Right atrium auricular region (tissue), 2 donors: ENCODE data around the gene CDH13. TPM values are rescaled to one million over a fixed set of nuclear protein-coding genes. Genes with fewer than 3 reads are reported as not detected.

Source experiments
- DNase-seq: peaks from one replicate; pipeline ENCODE4 v3.0.0-alpha.2; 2019; ENCODE audit warnings: low spot score
- H3K27ac ChIP-seq, 2 donors: fragments of 200-600 bp; sonication (generic); 1 replicate in 1 of 2; 2 replicates in 1 of 2; pipeline ENCODE4 v1.5.1; 2016 to 2019
- H3K27me3 ChIP-seq, 2 donors: fragments of 200-600 bp; sonication (generic); one replicate each; pipeline versions ENCODE4 v1.5.1 to v1.6.0; 2017 to 2019
- H3K36me3 ChIP-seq: fragments of 200-600 bp; sonication (generic); one replicate; pipeline ENCODE4 v1.5.1; 2016
- H3K4me1 ChIP-seq, 2 donors: fragments of 200-600 bp; sonication (generic); one replicate each; pipeline versions ENCODE4 v1.5.1 to v1.6.0; 2017 to 2019
- H3K4me3 ChIP-seq, 2 donors: fragments of 200-600 bp; sonication (generic); 1 replicate in 1 of 2; 2 replicates in 1 of 2; pipeline ENCODE4 v1.5.1; 2017 to 2019; ENCODE audit warnings: mild to moderate bottlenecking in 1 of 2, moderate library complexity in 1 of 2
- H3K9me3 ChIP-seq, 2 donors: fragments of 200-600 bp; sonication (generic); one replicate each; pipeline ENCODE4 v1.5.1; 2019
- CTCF ChIP-seq, 2 donors: fragments of 200-600 bp; sonication (generic); IDR thresholded peaks; one replicate each; pipeline ENCODE4 v1.5.1; 2019; ENCODE audit warnings: antibody characterized with exemption in 2 of 2
- total RNA-seq, 2 donors: library from RNA; depleted of rRNA; stranded (reverse); fragments of >200 nt; gene quantifications; one replicate each; pipeline ENCODE4 v1.1.0, GENCODE V29; 2016

Gene CDH13
- total RNA-seq, 2 donors from 2014 or later = 75.4 to 85.9 TPM

- Histone ChIP-seq H3K4me3 (no peak overlapping the region), H3K27me3 (no peaks in the 10 kb centered on the region), H3K4me1 (peaks cover 0 to 7% of the 10 kb centered on the region in 2 donors), H3K9me3 (no peaks in the 10 kb centered on the region), H3K36me3 (no peaks in the 10 kb centered on the region), H3K27ac (no peak overlapping the region)
- no peak for TF ChIP-seq CTCF (IDR thresholded peaks at IDR 0.05)
- DNase-seq = no peak
Observed at GRCh38 chr16:83312015-83312717, 685.4 kb downstream of the CDH13 start.

- H3K36me3 ChIP-seq = no peaks in the 10 kb centered on the region
- H3K4me1 ChIP-seq = peaks cover 0 to 7% of the 10 kb centered on the region in 2 donors
- H3K27me3 ChIP-seq = no peaks in the 10 kb centered on the region
- H3K4me3 ChIP-seq = no peak overlapping the region
- TF ChIP-seq CTCF (IDR thresholded peaks at IDR 0.05) = no peak
- no peak for DNase-seq
- H3K27ac ChIP-seq = no peak overlapping the region
- no peaks in the 10 kb centered on the region for H3K9me3 ChIP-seq
Observed at GRCh38 chr16:83312718-83313245, 686.0 kb downstream of the CDH13 start.

DNA sequence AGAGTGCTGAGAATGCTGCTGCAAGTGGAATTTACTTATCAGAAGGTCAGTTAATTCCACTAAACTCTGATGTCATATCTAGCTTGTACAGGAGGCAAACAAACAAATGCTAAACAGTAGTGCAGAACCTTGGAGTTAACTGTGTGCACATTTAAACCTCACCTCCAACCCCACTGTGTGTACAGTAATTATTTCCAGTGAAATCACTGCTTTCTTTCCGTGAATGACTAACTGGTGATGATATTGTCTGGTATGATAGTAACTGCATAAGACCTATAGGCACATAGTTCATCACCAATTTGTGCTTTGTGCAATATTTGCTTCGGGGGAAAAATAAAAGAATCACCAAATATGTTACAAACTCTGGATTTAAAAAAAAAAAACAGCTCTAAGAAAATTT is 688.5 kb downstream of the CDH13 start:
- no peak overlapping the region for H3K27ac ChIP-seq
- H3K36me3 ChIP-seq = no peaks in the 10 kb centered on the region
- no peak for TF ChIP-seq CTCF (IDR thresholded peaks at IDR 0.05)
- no peak for DNase-seq
- no peak overlapping the region for H3K4me3 ChIP-seq
- H3K9me3 ChIP-seq = no peaks in the 10 kb centered on the region
- no peaks in the 10 kb centered on the region for H3K27me3 ChIP-seq
- H3K4me1 ChIP-seq = peaks cover 0 to 7% of the 10 kb centered on the region in 2 donors

GRCh38 chr16:83316458-83316857 is 689.7 kb downstream of the CDH13 start:
- no peaks in the 10 kb centered on the region for H3K9me3 ChIP-seq
- no peak for DNase-seq
- no peak overlapping the region for H3K4me3 ChIP-seq
- no peaks in the 10 kb centered on the region for H3K36me3 ChIP-seq
- H3K27ac ChIP-seq = no peak overlapping the region
- H3K4me1 ChIP-seq = peaks cover 0 to 7% of the 10 kb centered on the region in 2 donors
- TF ChIP-seq CTCF (IDR thresholded peaks at IDR 0.05) = no peak
- H3K27me3 ChIP-seq = no peaks in the 10 kb centered on the region

DNA sequence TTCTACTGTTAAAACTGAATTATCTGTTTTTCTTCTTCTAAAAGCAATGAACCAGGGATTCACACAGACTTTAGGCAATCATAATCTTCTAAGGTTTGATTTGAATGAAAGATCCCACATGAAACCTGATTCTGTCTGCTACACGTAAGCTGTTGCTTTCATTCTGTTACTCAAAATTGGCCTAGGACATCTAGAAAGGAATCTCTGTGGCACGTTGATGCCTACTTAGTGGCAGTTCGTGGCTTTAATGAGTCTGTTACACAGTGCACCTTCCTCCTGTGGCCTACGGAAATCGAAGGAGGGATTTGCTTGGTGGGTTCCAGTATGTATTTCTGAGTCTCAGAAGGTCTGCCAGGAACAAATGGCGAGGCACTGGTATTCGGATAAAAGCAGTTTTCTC is 691.6 kb downstream of the CDH13 start:
- H3K27ac ChIP-seq = no peak overlapping the region
- no peaks in the 10 kb centered on the region for H3K36me3 ChIP-seq
- TF ChIP-seq CTCF (IDR thresholded peaks at IDR 0.05) = no peak
- no peak overlapping the region for H3K4me3 ChIP-seq
- H3K27me3 ChIP-seq = no peaks in the 10 kb centered on the region
- DNase-seq = no peak
- H3K9me3 ChIP-seq = no peaks in the 10 kb centered on the region
- H3K4me1 ChIP-seq = no peaks in the 10 kb centered on the region

- H3K9me3 ChIP-seq = no peaks in the 10 kb centered on the region
- no peak for TF ChIP-seq CTCF (IDR thresholded peaks at IDR 0.05)
Observed at GRCh38 chr16:83328936-83329335, 702.2 kb downstream of the CDH13 start.

More at GRCh38 chr16:83328936-83329335, 702.2 kb downstream of the CDH13 start:
- H3K4me1 ChIP-seq = no peaks in the 10 kb centered on the region
- no peaks in the 10 kb centered on the region for H3K27me3 ChIP-seq
- H3K4me3 ChIP-seq = no peak overlapping the region
- no peak for DNase-seq
- no peaks in the 10 kb centered on the region for H3K36me3 ChIP-seq
- no peak overlapping the region for H3K27ac ChIP-seq
